ENCODE data around the gene CACNA1D.

GRCh38 chr3:53811143-53811927 is 316.9 kb downstream of the CACNA1D start:
- TF ChIP-seq CTCF (conservative IDR thresholded peaks at IDR 0.05 in 1 of 2, IDR thresholded peaks at IDR 0.05 in 1 of 2; ENCODE audit: low read depth in 1 of 2, low read length in 2 of 2) (no peak), EZH2 (IDR thresholded peaks at IDR 0.05; ENCODE audit: low read length, missing control alignments) (no peak)
